ENCODE results near the gene LRRN3. TPM values are rescaled to one million over a fixed set of nuclear protein-coding genes. Genes with fewer than 3 reads are reported as not detected.
A peak's percentile ranks its signal among the peaks of the same experiment; 100 is the strongest.

LRRN3 gene
- total RNA-seq (10 to 100 TPM; 49.1 to 59.6 TPM), polyA plus RNA-seq (ENCODE audit: insufficient read depth, low read depth, low replicate concordance) (9.3 TPM)
- long read RNA-seq, donor 1, transcript LRRN3-203 (2 exons, 3,513 nt): major isoform, 12 of 27 reads
- long read RNA-seq, donor 1, transcript LRRN3-201 (3 exons, 3,099 nt): minor isoform, 11 of 27 reads
- long read RNA-seq, donor 1, partial matches to known transcripts: 0 of 27 reads
- long read RNA-seq, donor 1, other reads (novel, unspliced or antisense): 0 of 27 reads
- long read RNA-seq, donor 2, transcript LRRN3-203 (2 exons, 3,513 nt): minor isoform, 6 of 20 reads
- long read RNA-seq, donor 2, transcript LRRN3-201 (3 exons, 3,099 nt): major isoform, 11 of 20 reads
- long read RNA-seq, donor 2, partial matches to known transcripts: 0 of 20 reads
- long read RNA-seq, donor 2, other reads (novel, unspliced or antisense): 0 of 20 reads

DNA sequence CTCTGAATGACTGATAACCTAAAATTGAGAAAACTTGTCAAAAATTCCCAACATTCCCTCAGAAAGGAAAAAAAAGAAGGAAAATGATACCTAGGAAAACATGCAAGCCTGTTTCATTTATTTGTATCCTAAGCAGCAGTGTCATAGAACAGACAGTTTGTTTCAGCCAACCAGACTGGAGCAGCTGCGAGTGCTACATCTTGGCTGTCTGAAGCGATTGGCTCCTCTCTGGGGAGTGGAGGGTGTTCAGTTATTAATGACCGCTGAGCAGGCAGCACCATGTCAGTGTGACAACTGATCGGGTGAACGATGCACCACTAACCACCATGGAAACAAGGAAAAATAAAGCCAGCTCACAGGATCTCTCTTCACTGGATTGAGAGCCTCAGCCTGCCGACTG, at the start of gene LRRN3:
Gene LRRN3, plus strand, starts transcription at position 282 of the 400 bp plus-strand sequence. CDS start 31,646 bp downstream, outside the sequence.
- H3K27ac ChIP-seq: peak within 1 kb of the TSS; percentile 70 to 75
- DNase-seq: peak; percentile 91
- H3K9me3 ChIP-seq: no peaks in the 10 kb centered on the region
- no peaks in the 10 kb centered on the region for H3K36me3 ChIP-seq (ENCODE audit: low read depth, missing control alignments)
- peak within 1 kb of the TSS; percentile 47 to 59 for H3K4me3 ChIP-seq
- intact Hi-C loops (cut with DNase I; ENCODE audit: low total_unique reads): no loop called here
- 9 to 24% methylated on average over 6 of the region's 6 CpGs for WGBS, 2 donors
- TF ChIP-seq, protein P1, sequence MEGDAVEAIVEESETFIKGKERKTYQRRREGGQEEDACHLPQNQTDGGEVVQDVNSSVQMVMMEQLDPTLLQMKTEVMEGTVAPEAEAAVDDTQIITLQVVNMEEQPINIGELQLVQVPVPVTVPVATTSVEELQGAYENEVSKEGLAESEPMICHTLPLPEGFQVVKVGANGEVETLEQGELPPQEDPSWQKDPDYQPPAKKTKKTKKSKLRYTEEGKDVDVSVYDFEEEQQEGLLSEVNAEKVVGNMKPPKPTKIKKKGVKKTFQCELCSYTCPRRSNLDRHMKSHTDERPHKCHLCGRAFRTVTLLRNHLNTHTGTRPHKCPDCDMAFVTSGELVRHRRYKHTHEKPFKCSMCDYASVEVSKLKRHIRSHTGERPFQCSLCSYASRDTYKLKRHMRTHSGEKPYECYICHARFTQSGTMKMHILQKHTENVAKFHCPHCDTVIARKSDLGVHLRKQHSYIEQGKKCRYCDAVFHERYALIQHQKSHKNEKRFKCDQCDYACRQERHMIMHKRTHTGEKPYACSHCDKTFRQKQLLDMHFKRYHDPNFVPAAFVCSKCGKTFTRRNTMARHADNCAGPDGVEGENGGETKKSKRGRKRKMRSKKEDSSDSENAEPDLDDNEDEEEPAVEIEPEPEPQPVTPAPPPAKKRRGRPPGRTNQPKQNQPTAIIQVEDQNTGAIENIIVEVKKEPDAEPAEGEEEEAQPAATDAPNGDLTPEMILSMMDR (IDR thresholded peaks at IDR 0.05): no peak
- no peak for TF ChIP-seq POLR2A (IDR thresholded peaks at IDR 0.05)
- H3K27me3 ChIP-seq: no peaks in the 10 kb centered on the region
- H3K4me1 ChIP-seq: no peaks in the 10 kb centered on the region

DNA sequence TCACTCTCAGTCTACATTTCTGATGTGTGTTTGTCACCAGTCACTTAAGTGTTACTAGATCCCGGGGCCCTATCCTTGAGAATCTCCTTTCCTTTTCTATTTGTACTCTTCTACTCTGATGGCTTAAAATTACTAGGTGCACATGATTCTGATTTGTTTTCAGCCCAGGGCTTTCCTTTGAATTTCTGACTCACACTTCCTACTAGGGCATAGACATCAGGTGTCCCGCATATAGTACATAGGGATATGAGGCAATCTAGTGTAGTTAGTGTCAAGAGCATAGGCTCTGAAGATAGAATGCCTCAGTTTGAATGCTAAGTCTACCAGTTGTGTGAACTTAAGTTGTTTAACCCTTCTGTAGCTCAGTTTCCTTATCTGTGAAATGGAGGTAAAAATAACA, 49.4 kb upstream of the LRRN3 start:
- Histone ChIP-seq H3K27ac (no peak overlapping the region), H3K36me3 (ENCODE audit: low read depth, missing control alignments) (no peaks in the 10 kb centered on the region), H3K27me3 (no peaks in the 10 kb centered on the region), H3K4me1 (no peaks in the 10 kb centered on the region), H3K9me3 (no peaks in the 10 kb centered on the region), H3K4me3 (no peak overlapping the region)
- 93 to 100% methylated on average over 2 of the region's 2 CpGs for WGBS, 2 donors
- TF ChIP-seq, protein P1 (IDR thresholded peaks at IDR 0.05): no peak
- no peak for TF ChIP-seq POLR2A (IDR thresholded peaks at IDR 0.05)
- DNase-seq: no peak
- intact Hi-C loops (cut with DNase I; ENCODE audit: low total_unique reads): no loop called here

DNA sequence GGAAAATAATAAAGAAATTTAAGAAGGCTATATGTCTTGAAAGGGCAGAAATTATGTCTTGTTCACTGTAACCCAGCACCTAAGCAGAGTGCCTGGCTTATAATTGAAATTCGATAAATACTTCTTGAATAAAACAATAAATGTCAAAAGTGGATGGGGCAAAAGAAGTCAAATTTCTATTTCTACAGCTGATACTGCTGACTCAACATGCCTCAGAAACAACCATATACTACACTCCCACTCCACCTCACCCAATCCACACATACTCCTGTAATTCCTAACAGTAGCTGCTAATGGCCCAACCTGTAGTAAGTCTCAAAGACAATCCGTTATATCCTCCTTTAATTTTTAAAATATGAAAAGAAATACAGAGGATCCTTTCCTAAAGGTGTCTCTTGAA, 48.1 kb upstream of the LRRN3 start:
- intact Hi-C loops (cut with DNase I; ENCODE audit: low total_unique reads): no loop called here
- no peaks in the 10 kb centered on the region for H3K36me3 ChIP-seq (ENCODE audit: low read depth, missing control alignments)
- WGBS, 2 donors: 92 to 98% methylated on average over 2 of the region's 2 CpGs
- H3K4me1 ChIP-seq: no peaks in the 10 kb centered on the region
- no peaks in the 10 kb centered on the region for H3K27me3 ChIP-seq
- H3K27ac ChIP-seq: no peak overlapping the region
- no peak overlapping the region for H3K4me3 ChIP-seq
- no peak for TF ChIP-seq POLR2A (IDR thresholded peaks at IDR 0.05)
- TF ChIP-seq, protein P1 (IDR thresholded peaks at IDR 0.05): no peak
- no peaks in the 10 kb centered on the region for H3K9me3 ChIP-seq
- no peak for DNase-seq

DNA sequence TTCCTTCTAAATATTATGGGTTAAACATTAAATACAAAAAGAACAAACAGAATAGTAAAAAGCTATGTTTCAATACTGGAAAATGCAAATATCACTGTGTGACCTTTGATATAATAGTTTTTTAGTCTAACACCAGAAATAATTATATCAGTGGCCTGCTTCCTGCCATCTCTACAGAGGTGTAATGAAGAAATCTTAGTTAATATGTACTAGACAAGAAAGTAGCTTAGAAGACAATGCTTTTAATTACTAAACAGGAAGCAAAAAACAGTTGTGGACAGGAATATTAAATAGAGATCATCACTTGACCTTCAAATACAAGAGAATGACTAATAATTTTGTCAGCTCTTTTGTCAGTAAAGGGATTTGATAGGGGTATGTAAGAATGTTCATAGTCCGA, 47.4 kb upstream of the LRRN3 start:
- WGBS, 2 donors: 86 to 87% methylated on average over 1 of the region's 1 CpG
- DNase-seq: no peak
- no peak overlapping the region for H3K4me3 ChIP-seq
- H3K27me3 ChIP-seq: no peaks in the 10 kb centered on the region
- TF ChIP-seq POLR2A (IDR thresholded peaks at IDR 0.05): no peak
- TF ChIP-seq, protein P1 (IDR thresholded peaks at IDR 0.05): no peak
- no peaks in the 10 kb centered on the region for H3K9me3 ChIP-seq
- no peaks in the 10 kb centered on the region for H3K36me3 ChIP-seq (ENCODE audit: low read depth, missing control alignments)
- intact Hi-C loops (cut with DNase I; ENCODE audit: low total_unique reads): no loop called here
- H3K27ac ChIP-seq: no peak overlapping the region
- no peaks in the 10 kb centered on the region for H3K4me1 ChIP-seq

DNA sequence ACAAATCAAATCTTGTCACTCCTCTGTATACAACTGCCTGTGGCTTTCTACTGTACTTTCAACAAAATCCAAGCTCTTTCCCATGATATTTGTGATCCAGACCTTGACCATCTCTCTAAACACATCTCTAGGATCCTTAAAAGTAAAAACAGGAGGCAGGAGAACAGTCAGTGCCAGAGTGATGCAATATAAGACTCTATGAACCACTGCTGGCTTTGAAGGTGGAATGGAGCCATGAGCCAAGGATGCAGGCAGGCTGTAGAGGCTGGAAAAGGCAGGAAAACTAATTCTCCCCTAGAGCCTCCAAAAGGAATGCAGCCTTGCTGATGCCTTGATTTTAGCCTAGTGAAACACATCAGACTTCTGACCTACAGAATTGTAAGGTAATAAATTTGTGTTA, 45.5 kb upstream of the LRRN3 start:
- H3K27me3 ChIP-seq: no peaks in the 10 kb centered on the region
- TF ChIP-seq, protein P1 (IDR thresholded peaks at IDR 0.05): no peak
- TF ChIP-seq POLR2A (IDR thresholded peaks at IDR 0.05): no peak
- H3K27ac ChIP-seq: no peak overlapping the region
- intact Hi-C loops (cut with DNase I; ENCODE audit: low total_unique reads): no loop called here
- no peaks in the 10 kb centered on the region for H3K9me3 ChIP-seq
- H3K36me3 ChIP-seq (ENCODE audit: low read depth, missing control alignments): no peaks in the 10 kb centered on the region
- H3K4me3 ChIP-seq: no peak overlapping the region
- DNase-seq: peak; percentile 48
- H3K4me1 ChIP-seq: no peaks in the 10 kb centered on the region

Data from testis (tissue), 5 donors.